GM18870 (cell line): Measurements from ENCODE around the gene TEAD2.

Source experiments
- ATAC-seq: cut with Tn5 transposase; IDR thresholded peaks from one replicate; pipeline ENCODE4 v1.9.1; 2021; ENCODE audit warnings: moderate library complexity; ENCODE audit not compliant: unreplicated experiment

The TEAD2 gene

GRCh38 chr19:49348305-49349189 is 13.7 kb downstream of the TEAD2 start:
- no peak for ATAC-seq

- ATAC-seq: no peak
Observed at GRCh38 chr19:49347835-49348234, 14.4 kb downstream of the TEAD2 start.

- ATAC-seq: no peak
Observed at GRCh38 chr19:49347191-49347590, 15.0 kb downstream of the TEAD2 start.

GRCh38 chr19:49344505-49345423 is 17.5 kb downstream of the TEAD2 start:
- no peak for ATAC-seq

GRCh38 chr19:49343123-49343522 is 19.1 kb downstream of the TEAD2 start:
- ATAC-seq: no peak

- ATAC-seq: no peak
Observed at GRCh38 chr19:49342291-49342721, 19.9 kb downstream of the TEAD2 start.

- ATAC-seq: no peak
Observed at GRCh38 chr19:49340865-49341718, 21.1 kb downstream of the TEAD2 start.

- ATAC-seq: no peak
Observed at GRCh38 chr19:49340069-49340864, 21.9 kb downstream of the TEAD2 start.

GRCh38 chr19:49339301-49340068 is 22.7 kb downstream of the TEAD2 start:
- ATAC-seq: no peak

GRCh38 chr19:49338691-49339300 is 23.4 kb downstream of the TEAD2 start:
- no peak for ATAC-seq

GRCh38 chr19:49338023-49338677 is 24.1 kb downstream of the TEAD2 start:
- no peak for ATAC-seq

- no peak for ATAC-seq
Observed at GRCh38 chr19:49337267-49338022, 24.8 kb downstream of the TEAD2 start.

- ATAC-seq: no peak
Observed at GRCh38 chr19:49336482-49337266, 25.5 kb downstream of the TEAD2 start.

GRCh38 chr19:49335784-49336481 is 26.3 kb downstream of the TEAD2 start:
- no peak for ATAC-seq

GRCh38 chr19:49335071-49335783 is 27.0 kb downstream of the TEAD2 start, which contains the start of gene CD37:
CD37 (plus strand) TSS chr19:49335406; CDS start chr19:49335541, 135 bp downstream.
- ATAC-seq: no peak
